Measurements from ENCODE around the gene GRIA1. TPM values are rescaled to one million over a fixed set of nuclear protein-coding genes. Genes with fewer than 3 reads are reported as not detected.

GRIA1 gene
- total RNA-seq, 2 donors from 2014 or later, result not detected

DNA sequence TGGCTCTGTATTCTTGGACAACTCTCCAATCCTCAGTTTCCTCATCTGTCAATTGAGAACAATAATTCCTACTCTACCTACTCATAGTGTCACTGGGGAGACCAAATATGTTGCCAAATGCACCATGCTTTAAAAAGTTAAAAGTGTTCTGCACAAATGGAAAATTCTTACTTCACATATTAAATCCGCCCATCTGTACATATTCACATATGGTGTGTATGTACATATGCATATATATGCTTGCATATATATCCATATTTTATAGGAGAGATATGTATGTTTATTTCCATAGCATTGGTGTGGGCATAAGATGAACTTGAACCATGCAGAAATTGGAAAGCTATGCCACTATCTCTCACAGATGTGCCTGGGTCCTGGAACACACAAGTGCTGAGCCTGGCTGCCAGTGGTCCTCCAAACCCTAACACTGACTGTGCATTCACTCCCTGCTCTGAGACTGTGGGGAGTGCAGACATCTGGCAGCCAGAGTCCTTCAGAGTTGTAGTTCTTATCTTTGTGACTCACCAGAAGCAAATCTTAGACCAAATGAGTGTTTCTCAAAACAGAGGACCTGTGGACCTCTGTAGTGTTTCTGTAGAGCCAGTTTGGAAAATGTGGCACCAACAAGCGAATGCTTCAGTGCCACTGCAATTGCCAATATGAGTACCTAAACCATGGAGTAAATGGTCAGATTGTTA is 168.7 kb downstream of the GRIA1 start:
- H3K27me3 Mint-ChIP-seq, result no peaks in the 10 kb centered on the region
- H3K27ac Mint-ChIP-seq, result no peak overlapping the region
- no peak for ATAC-seq (replicated peaks)
- no peaks in the 10 kb centered on the region for H3K4me1 Mint-ChIP-seq
- no peaks in the 10 kb centered on the region for H3K36me3 Mint-ChIP-seq (ENCODE audit: low read depth)
- no peaks in the 10 kb centered on the region for H3K9me3 Mint-ChIP-seq
- H3K4me3 Mint-ChIP-seq, result no peak overlapping the region

DNA sequence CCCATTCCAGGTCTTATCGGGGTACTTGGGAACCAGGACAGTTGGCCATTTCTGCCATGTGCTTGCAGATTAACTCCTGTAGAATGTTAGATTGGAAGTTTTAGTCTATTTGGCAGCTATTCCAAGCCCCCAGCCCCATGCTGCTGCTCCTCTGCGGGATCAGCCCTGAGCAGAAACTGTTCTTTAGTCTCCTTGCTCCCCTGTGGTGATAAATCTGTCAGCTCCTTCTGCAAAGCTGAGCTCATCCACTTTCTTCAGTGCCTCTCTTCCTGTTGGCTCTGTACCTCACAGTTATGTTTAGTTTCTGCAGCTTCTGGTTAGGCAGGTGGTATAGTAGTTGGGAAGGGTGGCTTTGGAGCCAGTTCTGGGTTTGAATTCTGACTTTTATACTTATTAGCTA is 170.4 kb downstream of the GRIA1 start:
- Mint-ChIP-seq H3K27ac (no peak overlapping the region), H3K36me3 (ENCODE audit: low read depth) (no peaks in the 10 kb centered on the region), H3K4me3 (no peak overlapping the region), H3K27me3 (no peaks in the 10 kb centered on the region), H3K9me3 (no peaks in the 10 kb centered on the region), H3K4me1 (no peaks in the 10 kb centered on the region)
- ATAC-seq (replicated peaks), result no peak

DNA sequence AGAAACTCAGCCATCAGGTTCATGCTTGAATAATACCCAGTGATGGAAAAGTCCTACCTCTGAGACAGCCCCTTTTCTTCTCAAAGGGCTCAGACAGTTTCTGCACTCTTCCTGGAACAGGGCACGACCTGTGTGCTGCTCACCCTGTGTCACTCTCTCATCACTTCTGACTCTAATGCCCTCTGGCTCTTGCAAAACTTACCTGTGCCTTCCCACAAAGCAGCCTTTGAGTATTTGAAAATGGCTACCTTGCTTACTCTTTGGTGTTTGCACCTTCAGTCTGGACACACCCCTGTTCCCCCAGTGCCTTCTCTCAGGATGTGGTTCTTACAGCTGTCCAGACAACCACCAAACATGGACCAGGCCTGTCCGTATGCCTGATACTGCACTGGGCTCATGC is 171.4 kb downstream of the GRIA1 start:
- Mint-ChIP-seq H3K27me3 (no peaks in the 10 kb centered on the region), H3K9me3 (no peaks in the 10 kb centered on the region)

DNA sequence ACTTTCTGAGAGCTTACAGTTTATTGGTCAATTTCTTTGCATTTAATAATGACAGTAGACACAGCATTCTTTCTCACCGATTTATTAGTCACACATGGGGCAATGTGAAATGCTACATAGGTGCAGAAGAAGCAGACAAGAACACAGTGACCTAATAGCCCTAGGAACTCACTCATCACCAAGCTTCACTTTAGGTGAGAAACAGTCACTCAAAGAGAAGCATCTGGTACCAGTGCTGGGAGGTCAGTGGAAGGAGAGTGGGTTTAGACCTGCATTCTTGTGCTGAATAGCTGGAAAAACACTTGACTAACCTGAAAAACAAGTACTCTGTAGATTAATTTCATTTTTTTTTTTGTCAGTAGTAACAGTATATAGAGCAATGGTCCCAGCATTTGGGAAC is 179.6 kb downstream of the GRIA1 start:
- Mint-ChIP-seq H3K9me3 (no peaks in the 10 kb centered on the region), H3K27me3 (peaks cover 6% of the 10 kb centered on the region), H3K27ac (no peak overlapping the region), H3K4me3 (no peak overlapping the region), H3K36me3 (ENCODE audit: low read depth) (no peaks in the 10 kb centered on the region), H3K4me1 (no peaks in the 10 kb centered on the region)
- no peak for ATAC-seq (replicated peaks)

More for the DNA sequence above, 171.4 kb downstream of the GRIA1 start:
- ATAC-seq (replicated peaks), result no peak
- H3K27ac Mint-ChIP-seq, result no peak overlapping the region
- H3K4me3 Mint-ChIP-seq, result no peak overlapping the region
- H3K4me1 Mint-ChIP-seq, result no peaks in the 10 kb centered on the region
- H3K36me3 Mint-ChIP-seq (ENCODE audit: low read depth), result no peaks in the 10 kb centered on the region

DNA sequence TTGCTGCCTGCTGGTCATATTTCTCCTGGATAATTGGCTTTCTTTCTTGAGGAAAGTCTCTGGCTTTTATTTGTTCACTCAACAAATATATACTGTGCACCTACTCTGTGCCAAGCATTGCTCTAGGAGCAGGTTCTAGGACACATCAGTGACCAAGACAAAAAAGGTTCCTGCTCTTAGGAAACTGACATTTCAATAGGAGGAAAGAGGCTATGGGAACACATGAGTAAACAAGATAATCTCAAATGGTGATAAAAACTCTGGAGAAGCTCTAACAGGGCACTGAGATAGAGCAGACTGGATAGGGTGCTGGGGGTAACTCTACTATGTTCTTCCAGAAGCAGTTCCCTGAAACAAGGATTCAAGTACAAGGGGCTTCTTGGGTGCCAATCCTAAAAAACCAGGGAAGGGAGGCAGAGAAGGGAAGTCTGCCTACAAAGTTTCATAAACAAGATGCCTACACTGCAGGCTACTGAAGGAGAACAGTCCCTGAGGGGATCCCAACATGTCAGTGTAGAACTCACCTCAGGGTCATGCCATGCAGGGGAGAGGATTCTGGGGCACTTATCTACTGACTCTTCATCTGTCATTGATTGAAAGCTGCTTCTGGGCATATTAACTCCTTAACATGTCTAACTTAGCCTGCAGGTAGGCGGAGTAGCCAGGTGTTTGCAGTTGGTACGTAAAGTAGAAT is 181.3 kb downstream of the GRIA1 start:
- H3K9me3 Mint-ChIP-seq, result no peaks in the 10 kb centered on the region
- peaks cover 8% of the 10 kb centered on the region for H3K27me3 Mint-ChIP-seq
- H3K27ac Mint-ChIP-seq, result no peak overlapping the region
- H3K36me3 Mint-ChIP-seq (ENCODE audit: low read depth), result no peaks in the 10 kb centered on the region
- no peak for ATAC-seq (replicated peaks)
- no peaks in the 10 kb centered on the region for H3K4me1 Mint-ChIP-seq
- H3K4me3 Mint-ChIP-seq, result no peak overlapping the region

DNA sequence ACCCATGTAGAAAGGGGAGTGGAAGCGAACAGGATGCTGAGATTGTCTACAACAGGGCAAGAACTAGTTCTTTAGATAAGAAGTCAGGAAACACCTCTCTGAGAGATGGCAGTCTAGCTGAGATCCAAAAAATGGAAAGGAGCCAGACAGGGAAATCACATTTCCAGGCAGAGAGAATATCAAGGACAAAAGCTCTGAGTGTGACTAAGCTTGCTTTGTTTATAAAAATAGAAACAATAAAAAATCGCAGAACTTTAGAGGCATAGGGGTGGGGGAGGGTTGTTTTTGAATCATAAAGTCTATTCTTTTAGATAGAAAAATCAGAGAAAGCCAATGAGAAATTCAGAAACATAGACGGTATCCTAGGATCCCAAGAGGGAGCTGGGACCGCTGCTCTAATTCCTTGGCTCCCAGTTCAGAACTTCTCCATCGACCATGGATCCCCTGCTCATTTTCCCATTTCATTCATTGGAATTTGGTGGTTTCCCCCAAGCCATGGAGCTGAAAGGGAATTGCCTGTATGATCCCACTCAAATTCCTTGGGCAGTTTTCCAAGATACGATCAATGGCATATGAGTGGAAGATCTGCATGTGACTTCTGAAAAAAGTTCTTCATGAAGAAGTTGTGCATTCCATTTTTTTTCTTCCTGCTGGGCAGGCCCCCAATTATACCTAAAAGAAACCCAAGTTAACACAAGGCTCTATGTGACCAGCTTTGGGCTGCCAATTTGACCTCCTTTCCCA is 182.0 kb downstream of the GRIA1 start:
- Mint-ChIP-seq H3K9me3 (no peaks in the 10 kb centered on the region), H3K27ac (no peak overlapping the region), H3K4me3 (no peak overlapping the region), H3K27me3 (peaks cover 6% of the 10 kb centered on the region), H3K36me3 (ENCODE audit: low read depth) (no peaks in the 10 kb centered on the region), H3K4me1 (no peaks in the 10 kb centered on the region)
- no peak for ATAC-seq (replicated peaks)

DNA sequence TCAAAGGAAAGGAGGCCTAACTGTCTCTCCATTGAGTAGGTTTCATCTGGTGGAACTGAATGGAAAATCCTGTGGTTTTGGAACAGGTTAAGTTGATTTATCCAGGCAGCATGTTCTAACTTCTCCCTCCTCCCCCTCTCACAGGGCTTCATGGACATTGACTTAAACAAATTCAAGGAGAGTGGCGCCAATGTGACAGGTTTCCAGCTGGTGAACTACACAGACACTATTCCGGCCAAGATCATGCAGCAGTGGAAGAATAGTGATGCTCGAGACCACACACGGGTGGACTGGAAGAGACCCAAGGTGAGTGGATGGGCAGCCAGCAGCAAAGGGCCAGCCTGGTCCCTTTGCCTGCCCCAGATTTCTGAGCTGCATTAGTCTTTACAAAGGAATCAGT is 183.9 kb downstream of the GRIA1 start:
- H3K4me1 Mint-ChIP-seq, result no peaks in the 10 kb centered on the region
- no peak overlapping the region for H3K27ac Mint-ChIP-seq
- H3K4me3 Mint-ChIP-seq, result no peak overlapping the region
- no peak for ATAC-seq (replicated peaks)
- H3K36me3 Mint-ChIP-seq (ENCODE audit: low read depth), result no peaks in the 10 kb centered on the region
- no peaks in the 10 kb centered on the region for H3K9me3 Mint-ChIP-seq
- H3K27me3 Mint-ChIP-seq, result peaks cover 6% of the 10 kb centered on the region

DNA sequence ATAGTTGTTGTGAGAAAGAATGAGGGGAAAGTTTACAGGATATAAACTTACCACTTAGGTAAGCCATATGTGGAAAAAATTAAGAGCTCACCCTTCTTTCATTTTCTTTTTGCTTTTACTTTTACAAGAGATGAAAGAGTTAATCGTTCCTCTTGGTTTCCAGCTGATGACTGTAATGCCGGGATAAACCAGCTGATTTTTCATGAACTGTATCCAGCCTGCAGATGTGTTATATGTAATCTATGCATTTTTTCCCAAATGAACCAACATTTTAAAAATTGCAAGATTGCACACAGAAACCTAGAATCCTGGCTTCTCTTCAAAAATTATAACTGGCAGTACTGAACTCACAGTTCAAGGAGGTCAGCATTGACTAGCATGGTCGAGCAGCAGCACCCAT is 185.9 kb downstream of the GRIA1 start:
- Mint-ChIP-seq H3K27me3 (peaks cover 2% of the 10 kb centered on the region), H3K27ac (no peak overlapping the region), H3K4me1 (no peaks in the 10 kb centered on the region), H3K4me3 (no peak overlapping the region), H3K9me3 (no peaks in the 10 kb centered on the region), H3K36me3 (ENCODE audit: low read depth) (no peaks in the 10 kb centered on the region)
- no peak for ATAC-seq (replicated peaks)

DNA sequence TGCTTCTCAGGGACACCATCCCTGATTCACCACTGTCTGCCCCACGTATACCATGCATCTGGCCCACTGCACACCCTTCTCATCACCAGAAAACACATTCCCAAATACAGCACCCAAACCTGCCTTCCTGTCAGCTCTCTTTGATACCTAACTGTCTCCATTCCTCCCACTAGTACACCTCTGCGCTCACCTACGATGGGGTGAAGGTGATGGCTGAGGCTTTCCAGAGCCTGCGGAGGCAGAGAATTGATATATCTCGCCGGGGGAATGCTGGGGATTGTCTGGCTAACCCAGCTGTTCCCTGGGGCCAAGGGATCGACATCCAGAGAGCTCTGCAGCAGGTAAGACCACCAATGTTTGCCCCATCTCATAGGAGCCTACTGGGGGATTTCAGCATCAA is 186.4 kb downstream of the GRIA1 start:
- Mint-ChIP-seq H3K4me3 (no peak overlapping the region), H3K9me3 (no peaks in the 10 kb centered on the region), H3K36me3 (ENCODE audit: low read depth) (no peaks in the 10 kb centered on the region), H3K4me1 (no peaks in the 10 kb centered on the region), H3K27ac (no peak overlapping the region), H3K27me3 (peaks cover 2% of the 10 kb centered on the region)
- no peak for ATAC-seq (replicated peaks)

DNA sequence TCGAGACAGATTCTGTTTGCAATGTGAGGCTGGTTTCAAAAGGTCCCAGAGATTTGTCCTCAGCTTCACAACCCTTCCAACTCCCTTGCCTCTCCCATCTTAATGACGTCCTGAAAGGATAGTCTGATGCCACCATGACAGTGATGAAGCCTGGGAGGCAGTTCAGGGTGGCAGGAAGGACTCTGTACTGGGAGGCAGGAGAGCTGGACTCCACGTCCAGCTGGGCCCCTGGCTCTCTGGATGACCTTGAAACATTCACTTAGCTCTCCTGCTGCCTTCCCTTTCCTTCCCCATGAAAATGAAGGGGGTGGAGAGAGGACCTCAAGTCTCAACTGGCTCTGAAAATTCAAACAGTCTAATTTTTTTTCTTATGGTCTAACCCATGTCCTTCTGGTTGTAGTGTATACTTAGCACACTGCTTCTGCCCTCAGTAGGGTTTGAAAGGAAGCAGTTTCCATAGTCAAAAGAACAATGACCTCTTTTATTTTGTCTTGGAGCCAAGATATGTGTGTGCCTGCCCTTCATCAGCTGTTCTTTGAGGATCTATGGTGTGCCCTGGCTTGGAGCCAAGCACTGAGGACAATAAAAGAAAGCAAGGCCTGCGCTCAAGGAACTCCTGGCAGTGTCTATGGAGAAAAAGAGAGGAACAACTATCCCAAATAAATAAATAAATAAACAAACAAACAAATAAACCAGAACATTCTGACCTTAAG is 188.3 kb downstream of the GRIA1 start:
- Mint-ChIP-seq H3K27me3 (peaks cover 2% of the 10 kb centered on the region), H3K4me1 (no peaks in the 10 kb centered on the region), H3K9me3 (no peaks in the 10 kb centered on the region), H3K4me3 (no peak overlapping the region), H3K36me3 (ENCODE audit: low read depth) (no peaks in the 10 kb centered on the region), H3K27ac (no peak overlapping the region)
- ATAC-seq (replicated peaks), result no peak

DNA sequence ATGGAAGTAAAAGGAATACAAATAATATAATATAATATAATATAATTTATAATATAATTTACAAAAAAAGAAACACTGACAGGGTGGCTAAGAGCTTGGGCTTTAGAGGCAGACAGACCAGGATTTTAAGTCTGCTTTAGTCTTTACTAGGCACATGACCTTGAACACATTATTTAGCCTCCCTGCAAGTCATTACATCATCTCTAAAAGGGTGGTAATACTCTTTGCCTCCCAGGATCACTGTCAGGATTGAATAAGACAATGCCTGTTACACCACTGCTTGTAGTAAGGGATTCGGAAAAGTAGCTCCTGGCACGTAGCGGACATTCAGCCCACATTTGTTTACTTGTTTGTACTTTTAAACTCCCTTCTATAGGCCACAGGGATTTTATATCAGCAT is 199.8 kb downstream of the GRIA1 start:
- no peak for ATAC-seq (replicated peaks)
- no peak overlapping the region for H3K27ac Mint-ChIP-seq
- no peaks in the 10 kb centered on the region for H3K36me3 Mint-ChIP-seq (ENCODE audit: low read depth)
- no peaks in the 10 kb centered on the region for H3K4me1 Mint-ChIP-seq
- peaks cover 8% of the 10 kb centered on the region for H3K27me3 Mint-ChIP-seq
- no peak overlapping the region for H3K4me3 Mint-ChIP-seq
- no peaks in the 10 kb centered on the region for H3K9me3 Mint-ChIP-seq

DNA sequence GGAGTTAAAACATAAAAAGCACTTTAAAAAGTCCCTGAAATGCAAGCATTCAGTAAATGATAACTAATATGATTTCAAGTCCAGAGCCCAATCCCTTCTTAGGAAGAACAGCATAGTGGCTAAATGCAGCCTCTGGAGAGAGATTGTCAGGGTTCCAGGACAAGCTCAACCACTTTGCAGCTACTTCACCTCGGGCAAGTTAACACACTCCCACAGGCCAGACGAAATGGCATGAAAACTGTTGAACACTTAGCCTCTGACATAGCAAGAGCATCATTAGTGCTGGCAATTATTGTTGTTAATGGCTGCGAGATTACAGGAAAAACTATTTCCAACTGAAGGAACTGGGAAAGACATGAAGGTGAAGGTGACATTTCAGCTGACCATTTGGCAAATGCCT is 205.8 kb downstream of the GRIA1 start:
- H3K27ac Mint-ChIP-seq, result no peak overlapping the region
- H3K27me3 Mint-ChIP-seq, result peaks cover 8% of the 10 kb centered on the region
- H3K9me3 Mint-ChIP-seq, result no peaks in the 10 kb centered on the region
- no peak for ATAC-seq (replicated peaks)
- H3K4me1 Mint-ChIP-seq, result no peaks in the 10 kb centered on the region
- no peaks in the 10 kb centered on the region for H3K36me3 Mint-ChIP-seq (ENCODE audit: low read depth)
- H3K4me3 Mint-ChIP-seq, result no peak overlapping the region

DNA sequence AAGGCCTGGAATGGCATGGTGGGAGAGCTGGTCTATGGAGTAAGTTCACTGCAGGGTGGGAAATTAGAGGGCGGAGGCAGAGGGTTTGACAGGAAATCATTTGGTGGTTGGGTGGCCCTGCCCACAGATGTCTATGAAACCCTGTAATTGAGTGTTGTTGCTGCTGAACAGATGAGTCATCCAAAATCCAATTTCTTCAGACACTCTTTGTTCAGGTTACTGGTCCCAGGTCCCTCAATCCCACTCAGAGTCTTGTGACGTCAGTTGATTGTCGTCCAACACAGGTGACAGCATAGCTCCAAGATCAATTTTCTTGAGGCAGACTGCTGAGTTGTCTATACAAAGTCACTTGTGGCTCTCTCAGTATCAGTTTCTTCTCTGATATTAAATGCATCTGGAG is 208.6 kb downstream of the GRIA1 start:
- ATAC-seq (replicated peaks), result no peak
- H3K36me3 Mint-ChIP-seq (ENCODE audit: low read depth), result no peaks in the 10 kb centered on the region
- H3K4me3 Mint-ChIP-seq, result no peak overlapping the region
- H3K27ac Mint-ChIP-seq, result no peak overlapping the region
- H3K27me3 Mint-ChIP-seq, result peaks cover 4% of the 10 kb centered on the region
- no peaks in the 10 kb centered on the region for H3K9me3 Mint-ChIP-seq
- H3K4me1 Mint-ChIP-seq, result no peaks in the 10 kb centered on the region

DNA sequence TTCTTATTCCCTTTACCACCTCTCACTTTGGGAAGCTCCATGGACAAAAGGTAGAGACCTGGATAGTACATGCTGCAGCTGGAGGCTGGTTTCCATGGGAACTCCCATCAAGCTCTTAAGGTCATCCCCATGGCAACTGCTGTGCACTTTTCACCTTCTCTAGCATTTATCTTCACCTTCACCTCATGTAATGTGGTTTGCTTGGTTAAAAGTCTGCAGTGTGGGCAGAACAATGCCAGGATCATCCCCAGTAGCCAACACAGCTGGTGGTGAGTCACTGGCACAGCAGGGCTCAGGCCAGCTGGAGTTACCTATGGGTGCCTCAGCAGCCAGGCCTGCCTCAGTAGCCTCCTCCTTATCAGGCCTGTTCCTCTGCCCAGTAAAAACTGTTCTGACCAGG is 210.5 kb downstream of the GRIA1 start:
- Mint-ChIP-seq H3K9me3 (no peaks in the 10 kb centered on the region), H3K4me1 (no peaks in the 10 kb centered on the region), H3K4me3 (no peak overlapping the region), H3K27me3 (no peaks in the 10 kb centered on the region), H3K36me3 (ENCODE audit: low read depth) (no peaks in the 10 kb centered on the region), H3K27ac (no peak overlapping the region)
- ATAC-seq (replicated peaks), result no peak
